Suprapubic skin (tissue), 4 donors: ENCODE results near the gene CMPK1. TPM values are rescaled to one million over a fixed set of nuclear protein-coding genes. Genes with fewer than 3 reads are reported as not detected.

Experiments
- DNase-seq, 2 donors: peaks; one replicate each; pipeline ENCODE4 v3.0.0-alpha.2; 2019; ENCODE audit warnings: low spot score in 2 of 2
- H3K27ac ChIP-seq: fragments of 200-600 bp; sonication (generic); one replicate; pipeline ENCODE4 v1.5.1; 2019
- H3K27me3 ChIP-seq: fragments of 200-600 bp; sonication (generic); one replicate; pipeline ENCODE4 v1.5.1; 2019
- H3K36me3 ChIP-seq: fragments of 200-600 bp; sonication (generic); one replicate; pipeline ENCODE4 v1.5.1; 2019
- H3K4me1 ChIP-seq: fragments of 200-600 bp; sonication (generic); one replicate; pipeline ENCODE4 v1.5.1; 2019
- H3K4me3 ChIP-seq: fragments of 200-600 bp; sonication (generic); one replicate; pipeline ENCODE4 v1.5.1; 2019; ENCODE audit warnings: mild to moderate bottlenecking
- H3K9me3 ChIP-seq: fragments of 200-600 bp; sonication (generic); one replicate; pipeline ENCODE4 v1.5.1; 2019
- CTCF ChIP-seq, 2 donors: fragments of 200-600 bp in 1 of 2; fragments of 450-650 bp in 1 of 2; sonication (generic) in 1 of 2; IDR thresholded peaks; one replicate each; pipeline ENCODE4 v1.5.1; 2016 to 2019; ENCODE audit warnings: antibody characterized with exemption in 2 of 2, mild to moderate bottlenecking in 1 of 2, moderate library complexity in 1 of 2
- EP300 ChIP-seq: sonication (generic); formaldehyde crosslinking; IDR thresholded peaks from one replicate; pipeline ENCODE4 v1.6.1; 2017; ENCODE audit warnings: antibody characterized with exemption
- POLR2A ChIP-seq, 2 donors: fragments of 450-650 bp; IDR thresholded peaks; one replicate each; pipeline ENCODE4 v1.6.1; 2017; ENCODE audit warnings: antibody characterized with exemption in 2 of 2, mild to moderate bottlenecking in 2 of 2, moderate library complexity in 2 of 2
- POLR2AphosphoS5 ChIP-seq, 3 donors: sonication (generic); formaldehyde crosslinking; IDR thresholded peaks; one replicate each; pipeline ENCODE4 v1.6.1; 2017; ENCODE audit warnings: antibody characterized with exemption in 3 of 3
- WGBS: methylation state at CpG from one replicate; pipeline ENCODE4 v1.1.5; 2018; 5-methylcytosine and 5-hydroxymethylcytosine counted together
- total RNA-seq, 4 donors: library from RNA; depleted of rRNA; stranded (reverse); fragments of >200 nt; gene quantifications; one replicate each; pipeline ENCODE4 v1.1.0, GENCODE V29; 2016

The CMPK1 gene
- total RNA-seq, 4 donors from 2014 or later: 69.4 to 94.4 (median 81.6) TPM

GRCh38 chr1:47388030-47388890 is 54.7 kb downstream of the CMPK1 start:
- 34% methylated on average over 10 of the region's 10 CpGs for WGBS
- Histone ChIP-seq H3K9me3 (no peaks in the 10 kb centered on the region), H3K27me3 (no peaks in the 10 kb centered on the region), H3K4me1 (peaks cover 9% of the 10 kb centered on the region), H3K36me3 (no peaks in the 10 kb centered on the region), H3K27ac (no peak overlapping the region), H3K4me3 (no peak overlapping the region)
- DNase-seq: no peak
- TF ChIP-seq POLR2A (IDR thresholded peaks at IDR 0.05): no peak
- no peak for TF ChIP-seq CTCF (IDR thresholded peaks at IDR 0.05)
- TF ChIP-seq POLR2AphosphoS5 (IDR thresholded peaks at IDR 0.05): no peak
- TF ChIP-seq EP300: no peak

- H3K36me3 ChIP-seq: no peaks in the 10 kb centered on the region
- 15% methylated on average over 3 of the region's 3 CpGs for WGBS
- peak in 1 of 2 donors; percentile 84 for DNase-seq
- H3K27ac ChIP-seq: no peak overlapping the region
- no peak overlapping the region for H3K4me3 ChIP-seq
- no peaks in the 10 kb centered on the region for H3K27me3 ChIP-seq
- no peaks in the 10 kb centered on the region for H3K9me3 ChIP-seq
- H3K4me1 ChIP-seq: peaks cover 9% of the 10 kb centered on the region
- TF ChIP-seq EP300 (no peak), POLR2A (IDR thresholded peaks at IDR 0.05) (no peak), CTCF (IDR thresholded peaks at IDR 0.05) (peak; percentile 30 to 79)
These were observed 55.3 kb downstream of the CMPK1 start for GRCh38 chr1:47388891-47389238.

- no peak overlapping the region for H3K4me3 ChIP-seq
- no peak for TF ChIP-seq POLR2AphosphoS5 (IDR thresholded peaks at IDR 0.05)
- no peak for TF ChIP-seq POLR2A (IDR thresholded peaks at IDR 0.05)
- no peak for TF ChIP-seq EP300
- TF ChIP-seq CTCF (IDR thresholded peaks at IDR 0.05): no peak
- peaks cover 9% of the 10 kb centered on the region for H3K4me1 ChIP-seq
- no peak overlapping the region for H3K27ac ChIP-seq
- no peaks in the 10 kb centered on the region for H3K36me3 ChIP-seq
- no peak for DNase-seq
- WGBS: 60% methylated on average over 2 of the region's 2 CpGs
- no peaks in the 10 kb centered on the region for H3K27me3 ChIP-seq
- H3K9me3 ChIP-seq: no peaks in the 10 kb centered on the region
These were observed 56.1 kb downstream of the CMPK1 start for GRCh38 chr1:47389731-47390130.

GRCh38 chr1:47390843-47391242 is 57.3 kb downstream of the CMPK1 start:
- DNase-seq: no peak
- Histone ChIP-seq H3K4me1 (peaks cover 9% of the 10 kb centered on the region), H3K36me3 (no peaks in the 10 kb centered on the region), H3K4me3 (no peak overlapping the region), H3K9me3 (no peaks in the 10 kb centered on the region), H3K27ac (no peak overlapping the region), H3K27me3 (no peaks in the 10 kb centered on the region)
- WGBS: 92% methylated on average over 2 of the region's 2 CpGs
- TF ChIP-seq POLR2AphosphoS5 (IDR thresholded peaks at IDR 0.05) (no peak), EP300 (no peak), POLR2A (IDR thresholded peaks at IDR 0.05) (no peak), CTCF (IDR thresholded peaks at IDR 0.05) (no peak)

DNA sequence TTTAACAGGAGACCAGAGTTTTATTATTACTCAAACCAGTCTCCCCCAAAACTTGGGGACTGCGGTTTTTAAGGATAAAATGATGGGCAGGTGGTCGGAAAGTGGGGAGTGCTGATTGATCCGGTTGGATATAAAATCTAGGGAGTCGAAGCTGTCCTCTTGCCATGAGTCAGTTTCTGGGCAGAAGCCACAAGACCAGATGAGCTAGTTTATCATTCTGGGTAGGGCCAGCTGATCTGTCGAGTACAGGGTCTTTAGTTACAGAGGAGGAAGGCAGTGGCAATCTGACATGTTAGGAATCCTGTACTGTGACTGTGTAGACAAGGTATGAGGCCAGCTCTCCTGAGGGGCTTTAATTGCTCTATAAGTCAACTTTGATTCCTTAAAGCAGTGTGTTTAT is 59.6 kb downstream of the CMPK1 start:
- DNase-seq: no peak
- no peak overlapping the region for H3K27ac ChIP-seq
- no peak for TF ChIP-seq POLR2A (IDR thresholded peaks at IDR 0.05)
- no peak for TF ChIP-seq POLR2AphosphoS5 (IDR thresholded peaks at IDR 0.05)
- TF ChIP-seq CTCF (IDR thresholded peaks at IDR 0.05): no peak
- TF ChIP-seq EP300: no peak
- no peaks in the 10 kb centered on the region for H3K36me3 ChIP-seq
- WGBS: 43% methylated on average over 5 of the region's 5 CpGs
- no peaks in the 10 kb centered on the region for H3K27me3 ChIP-seq
- H3K4me3 ChIP-seq: no peak overlapping the region
- H3K9me3 ChIP-seq: no peaks in the 10 kb centered on the region
- H3K4me1 ChIP-seq: peaks cover 7% of the 10 kb centered on the region
